ENCODE data around the gene BTG3.
A peak's percentile ranks its signal among the peaks of the same experiment; 100 is the strongest.

BTG3 gene, protein sequence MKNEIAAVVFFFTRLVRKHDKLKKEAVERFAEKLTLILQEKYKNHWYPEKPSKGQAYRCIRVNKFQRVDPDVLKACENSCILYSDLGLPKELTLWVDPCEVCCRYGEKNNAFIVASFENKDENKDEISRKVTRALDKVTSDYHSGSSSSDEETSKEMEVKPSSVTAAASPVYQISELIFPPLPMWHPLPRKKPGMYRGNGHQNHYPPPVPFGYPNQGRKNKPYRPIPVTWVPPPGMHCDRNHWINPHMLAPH

GRCh38 chr21:17612565-17613241 lies at the start of gene BTG3:
BTG3 (minus strand) TSS chr21:17612901; CDS start chr21:17609144, 3,757 bp downstream.
- DNase-seq (ENCODE audit: low spot score): peak; percentile 97
- TF ChIP-seq, protein P1, sequence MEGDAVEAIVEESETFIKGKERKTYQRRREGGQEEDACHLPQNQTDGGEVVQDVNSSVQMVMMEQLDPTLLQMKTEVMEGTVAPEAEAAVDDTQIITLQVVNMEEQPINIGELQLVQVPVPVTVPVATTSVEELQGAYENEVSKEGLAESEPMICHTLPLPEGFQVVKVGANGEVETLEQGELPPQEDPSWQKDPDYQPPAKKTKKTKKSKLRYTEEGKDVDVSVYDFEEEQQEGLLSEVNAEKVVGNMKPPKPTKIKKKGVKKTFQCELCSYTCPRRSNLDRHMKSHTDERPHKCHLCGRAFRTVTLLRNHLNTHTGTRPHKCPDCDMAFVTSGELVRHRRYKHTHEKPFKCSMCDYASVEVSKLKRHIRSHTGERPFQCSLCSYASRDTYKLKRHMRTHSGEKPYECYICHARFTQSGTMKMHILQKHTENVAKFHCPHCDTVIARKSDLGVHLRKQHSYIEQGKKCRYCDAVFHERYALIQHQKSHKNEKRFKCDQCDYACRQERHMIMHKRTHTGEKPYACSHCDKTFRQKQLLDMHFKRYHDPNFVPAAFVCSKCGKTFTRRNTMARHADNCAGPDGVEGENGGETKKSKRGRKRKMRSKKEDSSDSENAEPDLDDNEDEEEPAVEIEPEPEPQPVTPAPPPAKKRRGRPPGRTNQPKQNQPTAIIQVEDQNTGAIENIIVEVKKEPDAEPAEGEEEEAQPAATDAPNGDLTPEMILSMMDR (IDR thresholded peaks at IDR 0.05; ENCODE audit: extremely low read depth, missing control alignments): no peak

DNA sequence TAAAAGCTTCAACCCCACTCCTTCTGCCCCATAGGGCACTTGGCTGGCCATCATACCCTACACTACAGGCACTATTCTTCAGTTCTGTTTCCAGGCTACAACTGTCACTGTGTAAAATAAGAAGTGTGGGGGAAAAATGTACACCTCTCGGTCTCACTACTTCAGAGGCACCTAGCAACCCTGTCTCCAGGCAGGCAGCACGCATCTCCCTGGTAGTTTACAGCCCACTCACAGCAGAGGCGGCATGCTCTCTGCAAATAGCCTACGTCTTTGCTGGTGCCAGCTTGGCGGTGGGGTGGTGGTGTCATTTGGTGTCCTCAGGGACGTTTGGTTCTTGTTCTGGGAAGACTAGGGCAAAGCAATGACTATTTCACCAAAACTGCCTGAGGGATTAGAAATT lies 48.2 kb upstream of the BTG3 start:
- DNase-seq (ENCODE audit: low spot score): no peak
- TF ChIP-seq, protein P1 (IDR thresholded peaks at IDR 0.05; ENCODE audit: extremely low read depth, missing control alignments): no peak

DNA sequence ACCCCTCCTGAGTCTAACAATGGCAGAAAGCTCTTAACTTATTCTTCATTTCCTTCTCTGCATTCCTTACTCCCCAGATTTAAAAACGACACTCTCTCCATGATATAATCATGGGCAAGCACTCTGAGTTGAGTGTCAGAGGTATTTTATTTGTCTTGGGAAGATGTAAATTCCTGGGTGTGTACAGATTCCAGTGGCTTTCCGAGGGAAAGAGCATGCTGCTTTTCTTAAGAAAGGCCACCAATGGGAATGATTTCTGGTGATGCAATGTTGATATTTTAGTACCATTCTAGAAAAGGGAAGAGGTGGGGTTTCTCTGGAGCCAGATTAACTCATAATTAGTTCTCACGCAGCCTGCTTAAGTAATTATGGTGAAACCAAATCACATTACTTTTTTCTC lies 47.8 kb upstream of the BTG3 start:
- DNase-seq (ENCODE audit: low spot score): no peak
- TF ChIP-seq, protein P1 (IDR thresholded peaks at IDR 0.05; ENCODE audit: extremely low read depth, missing control alignments): no peak

GRCh38 chr21:17658931-17659330 lies 46.2 kb upstream of the BTG3 start:
- DNase-seq (ENCODE audit: low spot score): no peak
- TF ChIP-seq, protein P1 (IDR thresholded peaks at IDR 0.05; ENCODE audit: extremely low read depth, missing control alignments): no peak

DNA sequence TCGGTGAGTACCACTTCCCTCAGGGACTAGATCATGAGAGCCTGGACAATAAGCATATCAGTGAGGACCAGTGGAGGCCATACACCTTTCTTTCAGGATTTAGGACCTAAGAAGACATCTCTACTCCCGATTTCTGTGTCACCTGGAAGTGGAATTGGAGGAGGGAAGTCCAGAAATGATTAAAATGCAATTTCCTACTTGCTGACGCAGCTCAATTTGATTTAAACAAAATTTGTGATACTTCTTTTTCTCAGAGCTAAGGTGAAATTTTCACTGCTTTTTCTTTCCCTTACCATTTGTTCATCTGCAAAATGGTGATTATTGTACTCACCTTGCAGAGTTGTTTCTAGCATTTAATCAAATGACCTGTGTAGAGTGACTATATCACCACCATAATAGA lies 38.8 kb upstream of the BTG3 start:
- DNase-seq (ENCODE audit: low spot score): no peak
- TF ChIP-seq, protein P1 (IDR thresholded peaks at IDR 0.05; ENCODE audit: extremely low read depth, missing control alignments): no peak

GRCh38 chr21:17650292-17650691 lies 37.6 kb upstream of the BTG3 start:
- DNase-seq (ENCODE audit: low spot score): no peak
- TF ChIP-seq, protein P1 (IDR thresholded peaks at IDR 0.05; ENCODE audit: extremely low read depth, missing control alignments): no peak

DNA sequence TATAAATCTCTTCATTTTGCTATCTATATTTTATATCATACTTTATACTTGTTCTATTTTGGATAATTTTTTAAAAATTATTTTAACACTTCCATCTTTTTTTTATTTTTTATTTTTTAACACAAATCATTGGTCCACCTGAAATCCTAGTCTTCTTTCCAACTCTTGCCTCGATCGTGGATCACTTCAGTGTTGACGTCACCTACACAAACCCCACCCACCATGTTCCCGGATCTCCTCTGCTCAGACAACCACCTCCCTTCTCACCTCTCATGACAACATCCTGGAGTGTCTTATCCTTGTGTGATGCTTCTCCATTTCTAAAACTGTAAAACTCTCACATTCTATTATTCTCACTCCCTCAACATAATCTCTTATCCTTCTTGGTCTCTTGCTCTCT lies 34.1 kb upstream of the BTG3 start:
- TF ChIP-seq, protein P1 (IDR thresholded peaks at IDR 0.05; ENCODE audit: extremely low read depth, missing control alignments): no peak
- no peak for DNase-seq (ENCODE audit: low spot score)
